Cardiac fibroblast (primary cell): ENCODE data around the gene RPS6KB1.
"Not testable (repeated sequence)": the region's sequence is repeated elsewhere in the genome, so short reads cannot be mapped to it uniquely, and the experiment has no call there.

Experiments
- DNase-seq, 2 donors: peaks; one replicate each; pipeline versions ENCODE4 v3.0.0 to v3.0.0-alpha.2; 2010; ENCODE audit warnings: low read depth in 2 of 2
- H3K4me3 ChIP-seq, 2 donors: replicated peaks in 1 of 2; 1 replicate in 1 of 2; 2 replicates in 1 of 2; pipeline ENCODE4 v1.5.1; 2011; ENCODE audit warnings: low read depth in 2 of 2, low read length in 2 of 2, mild to moderate bottlenecking in 2 of 2, moderate library complexity in 1 of 2
- TF ChIP-seq, protein P1 (sequence below): IDR thresholded peaks from one replicate; pipeline ENCODE4 v1.5.1; 2011; ENCODE audit warnings: low read depth, mild to moderate bottlenecking, low read length, inconsistent platforms

The RPS6KB1 gene

GRCh38 chr17:59892924-59893675 lies at the start of gene RPS6KB1, which contains the start of gene TUBD1:
Gene RPS6KB1 (plus strand): TSS chr17:59893121. CDS start chr17:59893185, 64 bp downstream.
Gene TUBD1 (minus strand): TSS chr17:59892943. CDS start chr17:59891002, 1,941 bp downstream.
- DNase-seq, result peak; percentile 100
- H3K4me3 ChIP-seq, result peak within 1 kb of the TSS; percentile 97
- TF ChIP-seq, protein P1, sequence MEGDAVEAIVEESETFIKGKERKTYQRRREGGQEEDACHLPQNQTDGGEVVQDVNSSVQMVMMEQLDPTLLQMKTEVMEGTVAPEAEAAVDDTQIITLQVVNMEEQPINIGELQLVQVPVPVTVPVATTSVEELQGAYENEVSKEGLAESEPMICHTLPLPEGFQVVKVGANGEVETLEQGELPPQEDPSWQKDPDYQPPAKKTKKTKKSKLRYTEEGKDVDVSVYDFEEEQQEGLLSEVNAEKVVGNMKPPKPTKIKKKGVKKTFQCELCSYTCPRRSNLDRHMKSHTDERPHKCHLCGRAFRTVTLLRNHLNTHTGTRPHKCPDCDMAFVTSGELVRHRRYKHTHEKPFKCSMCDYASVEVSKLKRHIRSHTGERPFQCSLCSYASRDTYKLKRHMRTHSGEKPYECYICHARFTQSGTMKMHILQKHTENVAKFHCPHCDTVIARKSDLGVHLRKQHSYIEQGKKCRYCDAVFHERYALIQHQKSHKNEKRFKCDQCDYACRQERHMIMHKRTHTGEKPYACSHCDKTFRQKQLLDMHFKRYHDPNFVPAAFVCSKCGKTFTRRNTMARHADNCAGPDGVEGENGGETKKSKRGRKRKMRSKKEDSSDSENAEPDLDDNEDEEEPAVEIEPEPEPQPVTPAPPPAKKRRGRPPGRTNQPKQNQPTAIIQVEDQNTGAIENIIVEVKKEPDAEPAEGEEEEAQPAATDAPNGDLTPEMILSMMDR, result no peak

- H3K4me3 ChIP-seq, result no peak overlapping the region
- peak; percentile 77 to 87 for DNase-seq
- TF ChIP-seq, protein P1, result no peak
Measured at GRCh38 chr17:59844884-59845594, 47.9 kb upstream of the RPS6KB1 start.

DNA sequence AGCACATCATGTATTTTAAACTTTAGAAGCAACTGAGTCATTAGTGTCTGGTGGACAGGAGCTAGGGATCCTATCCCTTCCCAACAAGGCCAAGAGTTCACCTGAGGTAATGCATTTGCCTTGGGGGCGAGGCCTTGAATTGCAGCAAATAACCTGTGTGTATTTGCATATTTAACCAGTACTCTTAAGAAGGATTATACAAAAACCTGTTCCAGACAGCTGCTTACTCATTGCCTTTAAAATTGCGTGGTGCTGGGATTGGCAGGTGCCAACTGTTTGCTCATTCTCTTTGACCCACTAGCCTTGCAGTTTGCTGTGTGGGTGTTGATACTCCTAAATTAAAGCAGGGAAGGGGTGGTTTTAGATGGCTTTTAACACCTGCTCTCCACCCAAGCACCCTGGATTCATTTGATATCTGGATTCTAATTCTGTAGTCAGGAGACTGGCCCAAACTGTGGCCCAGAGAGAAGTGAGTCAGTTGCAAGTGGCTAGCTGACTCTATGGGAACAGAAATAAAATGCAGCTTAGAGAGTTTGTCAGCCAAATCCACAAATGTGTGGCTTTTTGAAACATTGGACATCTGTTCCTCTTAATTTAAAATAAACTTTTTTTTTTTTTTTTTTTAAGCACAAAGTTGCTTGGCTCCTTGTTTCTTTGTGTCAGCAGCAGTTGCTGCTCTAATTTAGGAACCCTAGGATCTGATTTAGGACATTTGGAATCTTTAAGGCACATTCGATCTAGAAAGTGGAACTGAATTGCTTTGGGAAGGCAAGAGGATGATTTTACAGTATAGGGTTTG lies 47.1 kb upstream of the RPS6KB1 start:
- TF ChIP-seq, protein P1, result peak; percentile 4
- DNase-seq, result peak; percentile 78 to 90
- H3K4me3 ChIP-seq, result no peak overlapping the region

DNA sequence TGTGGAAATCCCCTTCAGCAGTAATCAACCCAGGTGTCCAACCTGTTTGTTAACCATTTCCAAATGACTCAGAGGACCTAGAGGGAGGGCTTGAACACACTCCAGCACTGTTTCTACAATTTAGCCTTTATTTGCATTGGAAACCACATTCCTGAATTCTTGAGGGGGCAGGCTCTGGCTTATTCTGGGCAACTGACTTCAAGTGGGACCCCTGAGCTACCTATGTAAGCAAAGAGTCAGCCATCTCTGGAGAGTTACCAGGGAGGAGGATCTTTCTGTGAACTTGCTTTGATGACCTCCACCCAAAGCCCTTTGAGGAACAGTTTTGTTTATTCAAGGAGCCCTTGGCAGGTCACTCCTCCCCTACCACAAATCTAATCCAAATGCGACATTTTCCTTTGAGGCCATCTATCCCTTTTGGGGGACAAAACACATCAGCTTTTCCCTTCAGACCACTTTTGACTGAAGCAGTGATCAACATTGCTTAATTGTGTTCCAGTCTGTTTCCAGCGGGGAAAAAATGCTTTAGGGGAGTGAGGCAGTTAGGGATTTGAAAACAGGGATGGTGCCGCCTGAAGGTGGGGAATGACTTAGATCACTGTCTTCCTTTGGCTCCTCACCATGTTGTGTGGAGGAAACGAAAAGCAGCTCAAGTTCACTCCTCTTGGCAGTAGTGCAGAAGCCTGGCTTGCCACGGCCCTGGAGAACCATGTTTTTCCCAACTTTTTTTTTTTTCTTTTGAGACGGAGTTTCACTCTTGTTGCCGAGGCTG lies 46.3 kb upstream of the RPS6KB1 start:
- H3K4me3 ChIP-seq, result no peak overlapping the region
- TF ChIP-seq, protein P1, result no peak
- DNase-seq, result peak; percentile 87 to 94

GRCh38 chr17:59848385-59848668 lies 44.6 kb upstream of the RPS6KB1 start:
- H3K4me3 ChIP-seq, result no peak overlapping the region
- DNase-seq, result no peak
- TF ChIP-seq, protein P1, result no peak

DNA sequence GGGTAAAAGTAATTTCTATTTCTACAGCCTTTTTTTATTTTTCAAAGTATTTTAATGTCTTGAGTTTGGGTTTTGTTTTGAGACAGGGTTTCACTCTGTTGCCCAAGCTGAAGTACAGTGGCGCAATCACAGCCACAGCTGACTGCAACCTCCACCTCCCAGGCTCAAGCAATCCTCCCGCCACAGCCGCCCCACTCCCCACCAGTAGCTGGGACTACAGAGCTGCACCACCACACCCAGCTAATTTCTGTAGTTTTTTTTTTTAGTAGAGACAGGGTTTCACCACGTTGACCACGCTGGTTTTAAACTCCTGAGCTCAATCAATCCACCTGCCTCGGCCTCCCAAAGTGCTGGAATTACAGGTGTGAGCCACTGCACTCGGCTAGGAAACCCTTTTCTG lies 44.1 kb upstream of the RPS6KB1 start:
- DNase-seq, result peak; percentile 77 to 85
- TF ChIP-seq, protein P1, result no peak
- no peak overlapping the region for H3K4me3 ChIP-seq

GRCh38 chr17:59850311-59850710 lies 42.6 kb upstream of the RPS6KB1 start:
- not testable (repeated sequence) for DNase-seq, H3K4me3 ChIP-seq
